ENCODE data around the gene TUBB4B.

DNA sequence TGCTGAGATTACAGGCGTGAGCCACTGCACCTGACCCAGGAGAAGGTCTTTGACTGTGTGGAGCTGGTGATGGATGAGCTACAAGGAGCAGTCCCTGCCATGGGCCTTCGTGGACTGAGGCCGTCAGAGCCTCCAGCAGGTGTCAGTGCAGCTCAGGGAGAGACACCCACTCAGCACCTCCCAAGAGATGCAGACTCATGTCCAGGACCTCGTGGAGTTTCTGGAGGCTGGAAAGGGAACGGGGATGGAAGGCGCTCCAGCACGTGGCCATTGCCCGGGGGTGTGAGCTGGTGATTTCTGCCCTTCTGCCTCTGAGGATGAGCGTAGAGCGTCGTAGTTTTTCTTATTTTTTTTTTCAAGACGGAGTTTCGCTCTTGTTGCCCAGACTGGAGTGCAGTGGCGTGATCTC is 45.9 kb downstream of the TUBB4B start:
- TF ChIP-seq, protein P1, sequence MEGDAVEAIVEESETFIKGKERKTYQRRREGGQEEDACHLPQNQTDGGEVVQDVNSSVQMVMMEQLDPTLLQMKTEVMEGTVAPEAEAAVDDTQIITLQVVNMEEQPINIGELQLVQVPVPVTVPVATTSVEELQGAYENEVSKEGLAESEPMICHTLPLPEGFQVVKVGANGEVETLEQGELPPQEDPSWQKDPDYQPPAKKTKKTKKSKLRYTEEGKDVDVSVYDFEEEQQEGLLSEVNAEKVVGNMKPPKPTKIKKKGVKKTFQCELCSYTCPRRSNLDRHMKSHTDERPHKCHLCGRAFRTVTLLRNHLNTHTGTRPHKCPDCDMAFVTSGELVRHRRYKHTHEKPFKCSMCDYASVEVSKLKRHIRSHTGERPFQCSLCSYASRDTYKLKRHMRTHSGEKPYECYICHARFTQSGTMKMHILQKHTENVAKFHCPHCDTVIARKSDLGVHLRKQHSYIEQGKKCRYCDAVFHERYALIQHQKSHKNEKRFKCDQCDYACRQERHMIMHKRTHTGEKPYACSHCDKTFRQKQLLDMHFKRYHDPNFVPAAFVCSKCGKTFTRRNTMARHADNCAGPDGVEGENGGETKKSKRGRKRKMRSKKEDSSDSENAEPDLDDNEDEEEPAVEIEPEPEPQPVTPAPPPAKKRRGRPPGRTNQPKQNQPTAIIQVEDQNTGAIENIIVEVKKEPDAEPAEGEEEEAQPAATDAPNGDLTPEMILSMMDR (conservative IDR thresholded peaks at IDR 0.05; ENCODE audit: low read depth, low read length) = peak; percentile 78
- TF ChIP-seq EZH2 (IDR thresholded peaks at IDR 0.05; ENCODE audit: borderline replicate concordance, low read depth, low read length, poor library complexity, severe bottlenecking) = no peak
